HUES6 (cell line): Measurements from ENCODE around the gene DBNDD1.
"Not testable (repeated sequence)": the region's sequence is repeated elsewhere in the genome, so short reads cannot be mapped to it uniquely, and the experiment has no call there.

Experiments
- H3K27ac ChIP-seq: 2 replicates; pipeline ENCODE4 v1.7.0; 2013; ENCODE audit warnings: low read depth, mild to moderate bottlenecking, low read length, inconsistent platforms
- H3K27me3 ChIP-seq: 2 replicates; pipeline ENCODE4 v1.6.1; 2013; ENCODE audit warnings: low read length; ENCODE audit not compliant: control insufficient read depth, insufficient read depth
- H3K36me3 ChIP-seq: 2 replicates; pipeline ENCODE4 v1.6.1; 2013; ENCODE audit warnings: low read length; ENCODE audit not compliant: control insufficient read depth, insufficient read depth
- H3K4me1 ChIP-seq: 2 replicates; pipeline ENCODE4 v1.6.1; 2013; ENCODE audit warnings: low read length; ENCODE audit not compliant: control insufficient read depth, insufficient read depth
- H3K4me3 ChIP-seq: 2 replicates; pipeline ENCODE4 v1.5.1; 2013; ENCODE audit warnings: low read depth, low read length
- H3K9ac ChIP-seq: one replicate; pipeline ENCODE4 v1.6.1; 2013; ENCODE audit warnings: mild to moderate bottlenecking, low read length
- H3K9me3 ChIP-seq: 2 replicates; pipeline ENCODE4 v1.6.1; 2013; ENCODE audit warnings: low read depth, low read length; ENCODE audit not compliant: control insufficient read depth, insufficient read depth

Gene DBNDD1

DNA sequence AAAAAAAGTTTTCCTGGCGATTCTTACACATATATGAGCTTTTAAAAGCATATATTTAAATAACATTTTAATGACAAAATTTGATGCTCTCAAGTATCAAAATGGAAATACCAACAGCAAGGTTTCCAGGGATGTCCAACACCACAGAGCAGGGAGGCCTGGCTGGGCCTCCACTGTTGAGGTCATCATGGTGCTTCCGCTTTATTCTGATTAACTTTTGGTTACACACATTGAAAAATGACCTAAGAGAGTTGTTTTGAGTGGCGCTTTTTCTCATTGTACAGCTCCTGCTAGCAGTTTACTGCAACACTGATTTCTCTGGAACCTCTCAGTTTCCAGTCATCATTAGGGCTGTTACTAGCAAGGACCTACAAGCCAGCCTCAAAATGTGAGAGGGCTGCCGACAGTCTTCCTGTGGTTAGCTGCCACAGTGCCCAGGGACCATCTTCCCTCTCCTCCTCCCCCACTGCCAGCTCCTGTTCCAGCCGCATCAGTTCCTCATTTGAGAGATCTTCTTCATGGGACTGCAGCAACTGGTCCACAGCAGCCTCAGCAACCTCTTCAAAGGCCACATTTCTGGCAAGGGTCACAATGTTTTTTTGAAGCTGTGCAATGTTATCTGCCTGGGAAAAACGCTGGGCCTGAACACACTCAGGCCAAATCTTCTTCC lies 49.4 kb downstream of the DBNDD1 start:
- Histone ChIP-seq H3K9ac (no peak overlapping the region), H3K4me3 (no peak overlapping the region)

GRCh38 chr16:89968074-89968473 lies 51.2 kb downstream of the DBNDD1 start:
- not testable (repeated sequence) for H3K27me3 ChIP-seq, H3K4me3 ChIP-seq, H3K27ac ChIP-seq

More for the DNA sequence above, 49.4 kb downstream of the DBNDD1 start:
- no peak overlapping the region for H3K27ac ChIP-seq
- no peaks in the 10 kb centered on the region for H3K27me3 ChIP-seq
- peaks cover 9% of the 10 kb centered on the region; the same call in 1 of the 2 replicates for H3K9me3 ChIP-seq
- H3K4me1 ChIP-seq = 0 out of 2 replicates have a peak, but pooled peaks cover 5% of the 10 kb centered on the region
- peaks cover 18% of the 10 kb centered on the region; the same call in 1 of the 2 replicates for H3K36me3 ChIP-seq

GRCh38 chr16:89967436-89967835 lies 51.8 kb downstream of the DBNDD1 start:
- not testable (repeated sequence) for H3K9me3 ChIP-seq, H3K27me3 ChIP-seq, H3K4me3 ChIP-seq, H3K27ac ChIP-seq, H3K4me1 ChIP-seq, H3K9ac ChIP-seq
- peaks cover 27% of the 10 kb centered on the region for H3K36me3 ChIP-seq

More at GRCh38 chr16:89968074-89968473, 51.2 kb downstream of the DBNDD1 start:
- not testable (repeated sequence) for H3K9ac ChIP-seq, H3K9me3 ChIP-seq, H3K4me1 ChIP-seq
- H3K36me3 ChIP-seq = peaks cover 27% of the 10 kb centered on the region

DNA sequence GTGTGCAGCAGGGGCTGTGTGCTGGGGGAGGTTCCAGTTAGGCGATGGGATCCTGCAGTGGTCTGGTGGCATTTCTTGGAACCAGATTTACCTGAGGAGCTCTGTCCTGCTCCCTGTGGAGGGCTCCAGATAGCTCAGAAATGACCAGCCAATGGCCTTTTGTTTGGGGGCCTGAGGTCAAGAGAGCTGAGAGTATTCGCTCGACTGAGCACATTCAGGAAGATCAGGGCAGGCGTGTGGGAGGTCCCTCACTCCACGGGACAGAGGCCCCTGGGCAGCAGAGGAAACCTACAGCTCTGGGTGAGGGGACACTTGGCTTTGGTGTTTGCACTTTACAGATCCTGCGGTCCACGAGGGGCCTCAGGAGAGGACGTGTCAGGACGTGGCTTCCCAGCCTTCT lies 52.5 kb downstream of the DBNDD1 start:
- H3K9ac ChIP-seq = no peak overlapping the region
- H3K27ac ChIP-seq = no peak overlapping the region
- no peak overlapping the region for H3K4me3 ChIP-seq
- 0 out of 2 replicates have a peak, but pooled peaks cover 5% of the 10 kb centered on the region for H3K4me1 ChIP-seq
- H3K27me3 ChIP-seq = no peaks in the 10 kb centered on the region
- H3K36me3 ChIP-seq = peaks cover 27% of the 10 kb centered on the region
- peaks cover 9% of the 10 kb centered on the region; the same call in 1 of the 2 replicates for H3K9me3 ChIP-seq

DNA sequence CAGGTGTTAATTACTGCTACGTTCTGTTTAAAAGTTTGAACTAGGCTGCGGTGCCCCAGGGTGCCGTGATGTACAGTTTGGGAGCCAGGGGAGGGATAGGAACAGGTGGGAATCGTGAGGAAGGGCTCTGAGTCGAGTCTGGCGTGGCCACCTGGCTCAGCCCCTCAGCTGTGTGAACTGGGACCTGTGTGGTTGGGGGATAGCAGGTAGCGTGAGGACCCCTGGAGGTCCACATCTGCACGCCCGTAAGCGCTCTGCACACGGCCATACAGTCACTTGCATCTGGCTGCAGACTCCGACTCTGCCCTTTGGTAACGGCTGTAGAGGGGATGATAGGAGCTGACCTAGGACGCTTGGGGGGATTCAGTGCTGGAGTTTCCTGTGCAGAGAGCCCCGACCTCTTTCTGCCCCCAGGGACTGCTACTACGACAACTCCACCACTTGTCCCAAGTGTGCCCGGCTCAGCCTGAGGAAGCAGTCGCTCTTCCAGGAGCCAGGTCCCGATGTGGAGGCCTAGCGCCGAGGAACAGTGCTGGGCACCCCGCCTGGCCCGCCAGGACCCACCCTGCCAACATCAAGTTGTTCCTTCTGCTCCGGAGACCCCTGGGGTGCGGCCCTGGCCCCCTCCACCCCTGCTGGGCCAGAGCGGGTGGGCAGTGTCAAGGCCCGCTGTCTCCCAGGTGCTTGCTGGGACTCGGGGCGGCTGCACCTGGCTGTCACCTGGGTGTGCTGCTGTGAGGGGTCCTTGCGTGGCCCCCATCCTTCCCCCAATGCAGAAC lies 53.6 kb downstream of the DBNDD1 start:
- Histone ChIP-seq H3K4me3 (no peak overlapping the region), H3K27me3 (no peaks in the 10 kb centered on the region), H3K4me1 (no peaks in the 10 kb centered on the region), H3K9me3 (peaks cover 5% of the 10 kb centered on the region; the same call in 1 of the 2 replicates), H3K9ac (no peak overlapping the region), H3K27ac (no peak overlapping the region), H3K36me3 (peaks cover 28% of the 10 kb centered on the region)

- Histone ChIP-seq H3K36me3 (peaks cover 30% of the 10 kb centered on the region), H3K9ac (no peak overlapping the region)
These were observed 55.1 kb downstream of the DBNDD1 start for GRCh38 chr16:89964201-89964600.

DNA sequence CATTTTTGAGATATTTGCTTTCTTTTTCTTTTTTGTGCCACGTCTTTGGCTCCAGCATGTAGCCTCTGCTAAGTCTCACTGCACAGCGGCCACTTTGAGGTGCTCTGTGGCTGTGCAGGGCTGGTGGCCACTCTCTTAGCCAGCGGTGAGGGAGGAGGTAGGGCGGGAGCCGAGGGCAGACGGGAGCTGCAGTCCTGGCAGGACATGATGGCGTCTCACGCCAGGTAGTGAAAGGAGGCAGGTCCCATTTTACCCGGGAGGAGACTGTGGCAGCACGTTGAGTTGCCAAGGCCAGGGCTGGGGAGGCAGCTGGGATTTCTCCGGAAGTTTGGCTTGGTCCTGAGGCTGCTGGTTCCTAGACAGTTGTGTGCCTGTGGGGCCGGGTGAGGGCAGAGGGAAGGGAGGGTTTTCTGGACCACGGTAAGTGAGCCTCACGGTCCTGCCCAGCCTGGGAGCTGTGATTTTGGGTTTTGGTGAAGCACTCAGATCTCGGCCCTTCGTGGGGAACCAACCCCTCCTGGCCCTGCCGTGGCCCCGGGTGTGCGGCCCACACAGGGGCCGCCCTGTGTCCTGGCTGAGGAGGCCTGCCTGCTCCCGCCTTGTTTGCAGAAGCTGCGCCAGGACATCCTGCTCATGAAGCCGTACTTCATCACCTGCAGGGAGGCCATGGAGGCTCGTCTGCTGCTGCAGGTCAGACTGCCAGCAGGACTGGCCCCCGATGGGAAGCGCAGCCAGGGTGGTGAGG lies 56.3 kb downstream of the DBNDD1 start:
- Histone ChIP-seq H3K27me3 (no peaks in the 10 kb centered on the region), H3K9me3 (no peaks in the 10 kb centered on the region), H3K4me1 (no peaks in the 10 kb centered on the region), H3K9ac (no peak overlapping the region), H3K27ac (no peak overlapping the region), H3K36me3 (peaks cover 43% of the 10 kb centered on the region), H3K4me3 (no peak overlapping the region)

More at GRCh38 chr16:89964201-89964600, 55.1 kb downstream of the DBNDD1 start:
- no peaks in the 10 kb centered on the region for H3K9me3 ChIP-seq
- H3K4me1 ChIP-seq = no peaks in the 10 kb centered on the region
- H3K4me3 ChIP-seq = no peak overlapping the region
- H3K27ac ChIP-seq = no peak overlapping the region
- H3K27me3 ChIP-seq = no peaks in the 10 kb centered on the region

GRCh38 chr16:89961920-89962319 lies 57.3 kb downstream of the DBNDD1 start:
- Histone ChIP-seq H3K9ac (no peak overlapping the region), H3K4me1 (no peaks in the 10 kb centered on the region), H3K36me3 (peaks cover 53% of the 10 kb centered on the region), H3K27ac (no peak overlapping the region), H3K4me3 (no peak overlapping the region), H3K9me3 (no peaks in the 10 kb centered on the region), H3K27me3 (no peaks in the 10 kb centered on the region)

- peaks cover 56% of the 10 kb centered on the region for H3K36me3 ChIP-seq
- H3K4me1 ChIP-seq = no peaks in the 10 kb centered on the region
- H3K9ac ChIP-seq = no peak overlapping the region
- H3K27me3 ChIP-seq = no peaks in the 10 kb centered on the region
- H3K27ac ChIP-seq = no peak overlapping the region
- no peaks in the 10 kb centered on the region for H3K9me3 ChIP-seq
- H3K4me3 ChIP-seq = no peak overlapping the region
These were observed 58.3 kb downstream of the DBNDD1 start for GRCh38 chr16:89960966-89961365.

DNA sequence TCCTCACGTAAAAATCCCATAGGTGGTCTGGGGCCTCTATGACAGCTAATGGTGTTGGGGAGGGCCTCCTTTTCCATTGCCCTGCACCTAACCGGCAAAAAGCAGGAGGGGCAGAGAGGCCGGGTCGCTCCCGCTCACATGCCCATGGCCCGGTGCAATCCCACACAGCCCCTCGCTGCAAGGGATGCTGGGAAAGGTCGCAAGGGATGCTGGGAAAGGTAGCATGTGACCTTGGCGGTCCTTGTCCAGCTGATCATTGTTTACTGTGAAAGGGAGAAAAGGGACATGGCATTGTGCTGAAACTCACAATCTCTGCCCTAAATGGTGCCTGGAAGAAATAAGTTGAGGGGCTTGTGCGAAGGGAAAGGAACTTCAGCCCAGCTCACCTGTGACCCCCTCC lies 60.7 kb downstream of the DBNDD1 start:
- no peak overlapping the region for H3K4me3 ChIP-seq
- no peaks in the 10 kb centered on the region for H3K27me3 ChIP-seq
- no peak overlapping the region for H3K27ac ChIP-seq
- 0 out of 2 replicates have a peak, but pooled peaks cover 4% of the 10 kb centered on the region for H3K4me1 ChIP-seq
- no peaks in the 10 kb centered on the region for H3K9me3 ChIP-seq
- H3K9ac ChIP-seq = no peak overlapping the region
- peaks cover 57% of the 10 kb centered on the region for H3K36me3 ChIP-seq
